Activated T-helper 2 cell treated with anti-CD3 and anti-CD28 coated beads, Interferon-gamma antibody, Interleukin-2, Interleukin-4, amounts not matched to agents 10 μg/mL and 5 μg/mL and 100 μg/mL, durations not matched to agents 14 hours and 24 hours and 36 hours (primary cell): ENCODE measurements around the gene AHDC1. TPM values are rescaled to one million over a fixed set of nuclear protein-coding genes. Genes with fewer than 3 reads are reported as not detected.

Source experiments
- DNase-seq: peaks from one replicate; pipeline ENCODE4 v3.0.0; 2021; ENCODE audit warnings: low spot score
- H3K27ac Mint-ChIP-seq: one replicate; pipeline ENCODE4 v1.8.0; 2021; ENCODE audit warnings: mixed read lengths
- H3K27me3 Mint-ChIP-seq: one replicate; pipeline ENCODE4 v1.8.0; 2021; ENCODE audit warnings: low read depth, mixed read lengths
- H3K36me3 Mint-ChIP-seq: one replicate; pipeline ENCODE4 v1.8.0; 2021; ENCODE audit warnings: low read depth, mixed read lengths
- H3K4me1 Mint-ChIP-seq: one replicate; pipeline ENCODE4 v1.8.0; 2021; ENCODE audit warnings: low read depth, mixed read lengths
- H3K4me3 Mint-ChIP-seq: one replicate; pipeline ENCODE4 v1.8.0; 2021; ENCODE audit warnings: low read depth, mild to moderate bottlenecking, moderate library complexity, mixed read lengths
- H3K9me3 Mint-ChIP-seq: one replicate; pipeline ENCODE4 v1.8.0; 2021; ENCODE audit warnings: mixed read lengths
- intact Hi-C: fragments of 100-400 bp; cut with micrococcal nuclease; formaldehyde crosslinking; loops from one replicate; pipeline ENCODE4 v1.15.1; 2023
- total RNA-seq: library from RNA; stranded (reverse); gene quantifications from 2 replicates; pipeline ENCODE4 v1.2.3, GENCODE V29; 2022

AHDC1 gene
- total RNA-seq, 1 donor from 2014 or later: 29.3 TPM

- intact Hi-C loops: no loop called here
- Mint-ChIP-seq H3K4me3 (no peak overlapping the region), H3K27me3 (peaks cover 15% of the 10 kb centered on the region), H3K4me1 (peaks cover 11% of the 10 kb centered on the region), H3K9me3 (no peaks in the 10 kb centered on the region), H3K27ac (no peak overlapping the region), H3K36me3 (peaks cover 3% of the 10 kb centered on the region)
- DNase-seq: no peak
Observed at GRCh38 chr1:27572679-27573426, 31.1 kb downstream of the AHDC1 start.

GRCh38 chr1:27572019-27572678 is 31.8 kb downstream of the AHDC1 start:
- Mint-ChIP-seq H3K4me3 (no peak overlapping the region), H3K27me3 (peaks cover 15% of the 10 kb centered on the region), H3K36me3 (peaks cover 3% of the 10 kb centered on the region), H3K9me3 (no peaks in the 10 kb centered on the region), H3K27ac (no peak overlapping the region), H3K4me1 (peaks cover 14% of the 10 kb centered on the region)
- DNase-seq: no peak
- intact Hi-C loops: no loop called here

- intact Hi-C loops: no loop called here
- Mint-ChIP-seq H3K27me3 (peaks cover 10% of the 10 kb centered on the region), H3K36me3 (peaks cover 3% of the 10 kb centered on the region), H3K4me3 (no peak overlapping the region), H3K4me1 (peaks cover 14% of the 10 kb centered on the region), H3K9me3 (no peaks in the 10 kb centered on the region), H3K27ac (no peak overlapping the region)
- no peak for DNase-seq
Observed at GRCh38 chr1:27571439-27572018, 32.4 kb downstream of the AHDC1 start.

- Mint-ChIP-seq H3K4me3 (no peak overlapping the region), H3K4me1 (peaks cover 14% of the 10 kb centered on the region), H3K27ac (no peak overlapping the region), H3K27me3 (peaks cover 7% of the 10 kb centered on the region), H3K9me3 (no peaks in the 10 kb centered on the region), H3K36me3 (peaks cover 3% of the 10 kb centered on the region)
- intact Hi-C loops: no loop called here
- no peak for DNase-seq
Observed at GRCh38 chr1:27570784-27571183, 33.2 kb downstream of the AHDC1 start.

- intact Hi-C loops: no loop called here
- peaks cover 14% of the 10 kb centered on the region for H3K4me1 Mint-ChIP-seq
- H3K27ac Mint-ChIP-seq: no peak overlapping the region
- H3K27me3 Mint-ChIP-seq: peaks cover 7% of the 10 kb centered on the region
- DNase-seq: no peak
- peaks cover 3% of the 10 kb centered on the region for H3K36me3 Mint-ChIP-seq
- H3K4me3 Mint-ChIP-seq: no peak overlapping the region
- H3K9me3 Mint-ChIP-seq: no peaks in the 10 kb centered on the region
Observed at GRCh38 chr1:27570356-27570755, 33.6 kb downstream of the AHDC1 start.

GRCh38 chr1:27569506-27570291 is 34.2 kb downstream of the AHDC1 start:
- H3K36me3 Mint-ChIP-seq: peaks cover 3% of the 10 kb centered on the region
- DNase-seq: no peak
- H3K4me3 Mint-ChIP-seq: peak overlapping the region; percentile 73
- intact Hi-C loops: loop anchor here (2.0 kb wide), 1 partner anchor 29 kb away; no protein-coding TSS in a partner anchor
- H3K9me3 Mint-ChIP-seq: no peaks in the 10 kb centered on the region
- H3K4me1 Mint-ChIP-seq: peaks cover 14% of the 10 kb centered on the region
- peak overlapping the region; percentile 20 for H3K27ac Mint-ChIP-seq
- peaks cover 7% of the 10 kb centered on the region for H3K27me3 Mint-ChIP-seq

- peaks cover 5% of the 10 kb centered on the region for H3K27me3 Mint-ChIP-seq
- DNase-seq: no peak
- H3K9me3 Mint-ChIP-seq: no peaks in the 10 kb centered on the region
- peaks cover 14% of the 10 kb centered on the region for H3K4me1 Mint-ChIP-seq
- peak overlapping the region; percentile 73 for H3K4me3 Mint-ChIP-seq
- H3K36me3 Mint-ChIP-seq: peaks cover 3% of the 10 kb centered on the region
- intact Hi-C loops: loop anchor here (2.0 kb wide), 1 partner anchor 30 kb away; no protein-coding TSS in a partner anchor
- H3K27ac Mint-ChIP-seq: peak overlapping the region; percentile 20
Observed at GRCh38 chr1:27569088-27569460, 34.9 kb downstream of the AHDC1 start.

GRCh38 chr1:27568300-27569087 is 35.5 kb downstream of the AHDC1 start:
- intact Hi-C loops: loop anchor here (2.0 kb wide), 1 partner anchor 30 kb away; no protein-coding TSS in a partner anchor
- peak; percentile 95 for DNase-seq
- H3K36me3 Mint-ChIP-seq: no peaks in the 10 kb centered on the region
- H3K4me3 Mint-ChIP-seq: peak overlapping the region; percentile 73
- H3K9me3 Mint-ChIP-seq: no peaks in the 10 kb centered on the region
- no peaks in the 10 kb centered on the region for H3K27me3 Mint-ChIP-seq
- H3K27ac Mint-ChIP-seq: peak overlapping the region; percentile 1
- H3K4me1 Mint-ChIP-seq: peaks cover 17% of the 10 kb centered on the region

- intact Hi-C loops: loop anchor here (2.0 kb wide), 1 partner anchor 31 kb away; no protein-coding TSS in a partner anchor
- H3K27me3 Mint-ChIP-seq: no peaks in the 10 kb centered on the region
- H3K9me3 Mint-ChIP-seq: no peaks in the 10 kb centered on the region
- H3K36me3 Mint-ChIP-seq: no peaks in the 10 kb centered on the region
- H3K4me1 Mint-ChIP-seq: peaks cover 17% of the 10 kb centered on the region
- peak overlapping the region; percentile 65 for H3K4me3 Mint-ChIP-seq
- H3K27ac Mint-ChIP-seq: peak overlapping the region; percentile 1
- DNase-seq: no peak
Observed at GRCh38 chr1:27567971-27568299, 36.0 kb downstream of the AHDC1 start.

- Mint-ChIP-seq H3K4me3 (no peak overlapping the region), H3K36me3 (no peaks in the 10 kb centered on the region), H3K9me3 (no peaks in the 10 kb centered on the region), H3K27me3 (no peaks in the 10 kb centered on the region), H3K27ac (no peak overlapping the region), H3K4me1 (peaks cover 15% of the 10 kb centered on the region)
- DNase-seq: no peak
- intact Hi-C loops: no loop called here
Observed at GRCh38 chr1:27567146-27567526, 36.8 kb downstream of the AHDC1 start.

- Mint-ChIP-seq H3K27me3 (no peaks in the 10 kb centered on the region), H3K27ac (no peak overlapping the region), H3K9me3 (no peaks in the 10 kb centered on the region), H3K4me1 (peaks cover 15% of the 10 kb centered on the region), H3K36me3 (no peaks in the 10 kb centered on the region), H3K4me3 (no peak overlapping the region)
- no peak for DNase-seq
- intact Hi-C loops: no loop called here
Observed at GRCh38 chr1:27566462-27567145, 37.3 kb downstream of the AHDC1 start.
